ENCODE results near the gene AGMO.

AGMO gene

GRCh38 chr7:15168489-15168888 lies 393.3 kb downstream of the AGMO start:
- no peak for TF ChIP-seq CTCF (IDR thresholded peaks at IDR 0.05; ENCODE audit: insufficient read depth, missing control alignments)
- DNase-seq (ENCODE audit: insufficient read length, low spot score): no peak
- no peak for FAIRE-seq

- no peak for TF ChIP-seq CTCF (IDR thresholded peaks at IDR 0.05; ENCODE audit: insufficient read depth, missing control alignments)
- DNase-seq (ENCODE audit: insufficient read length, low spot score) (no peak), FAIRE-seq (no peak)
Observed at GRCh38 chr7:15167912-15168311, 393.9 kb downstream of the AGMO start.

- FAIRE-seq (no peak), DNase-seq (ENCODE audit: insufficient read length, low spot score) (no peak)
- TF ChIP-seq CTCF (IDR thresholded peaks at IDR 0.05; ENCODE audit: insufficient read depth, missing control alignments): no peak
Observed at GRCh38 chr7:15166620-15167019, 395.2 kb downstream of the AGMO start.

DNA sequence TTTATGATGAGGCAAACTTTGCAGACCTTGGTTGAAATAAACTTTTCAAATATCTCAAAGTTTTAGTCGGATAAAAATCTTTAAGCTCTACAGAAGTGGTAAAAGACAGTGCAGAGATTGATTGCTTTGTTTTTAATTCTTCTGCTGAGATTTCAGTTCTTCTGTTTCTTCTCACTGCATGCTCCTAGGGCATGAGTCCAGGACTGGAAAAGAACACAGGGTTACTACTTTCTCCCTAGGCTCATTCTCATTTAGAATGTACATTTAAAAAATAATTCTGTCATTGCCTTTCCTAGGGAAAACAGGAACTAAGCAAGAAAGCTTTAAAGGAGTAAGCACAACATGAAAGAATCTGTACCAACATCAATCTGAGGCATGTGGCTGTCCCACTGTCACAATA lies 402.6 kb downstream of the AGMO start:
- FAIRE-seq: no peak
- no peak for DNase-seq (ENCODE audit: insufficient read length, low spot score)
- no peak for TF ChIP-seq CTCF (IDR thresholded peaks at IDR 0.05; ENCODE audit: insufficient read depth, missing control alignments)

GRCh38 chr7:15158141-15158810 lies 403.5 kb downstream of the AGMO start:
- DNase-seq (ENCODE audit: insufficient read length, low spot score) (no peak), FAIRE-seq (peak; percentile 21)
- TF ChIP-seq CTCF (IDR thresholded peaks at IDR 0.05; ENCODE audit: insufficient read depth, missing control alignments): no peak

Data from D721Med (cell line).